DLD1 (cell line): ENCODE results near the gene RCAN1.
"Not testable (repeated sequence)": the region's sequence is repeated elsewhere in the genome, so short reads cannot be mapped to it uniquely, and the experiment has no call there.

Source experiments
- in situ Hi-C: cut with HindIII; loops from 2 replicates; pipeline ENCODE4 v1.10.0; 2017; ENCODE audit warnings: low sequenced_read_pairs

Gene RCAN1

DNA sequence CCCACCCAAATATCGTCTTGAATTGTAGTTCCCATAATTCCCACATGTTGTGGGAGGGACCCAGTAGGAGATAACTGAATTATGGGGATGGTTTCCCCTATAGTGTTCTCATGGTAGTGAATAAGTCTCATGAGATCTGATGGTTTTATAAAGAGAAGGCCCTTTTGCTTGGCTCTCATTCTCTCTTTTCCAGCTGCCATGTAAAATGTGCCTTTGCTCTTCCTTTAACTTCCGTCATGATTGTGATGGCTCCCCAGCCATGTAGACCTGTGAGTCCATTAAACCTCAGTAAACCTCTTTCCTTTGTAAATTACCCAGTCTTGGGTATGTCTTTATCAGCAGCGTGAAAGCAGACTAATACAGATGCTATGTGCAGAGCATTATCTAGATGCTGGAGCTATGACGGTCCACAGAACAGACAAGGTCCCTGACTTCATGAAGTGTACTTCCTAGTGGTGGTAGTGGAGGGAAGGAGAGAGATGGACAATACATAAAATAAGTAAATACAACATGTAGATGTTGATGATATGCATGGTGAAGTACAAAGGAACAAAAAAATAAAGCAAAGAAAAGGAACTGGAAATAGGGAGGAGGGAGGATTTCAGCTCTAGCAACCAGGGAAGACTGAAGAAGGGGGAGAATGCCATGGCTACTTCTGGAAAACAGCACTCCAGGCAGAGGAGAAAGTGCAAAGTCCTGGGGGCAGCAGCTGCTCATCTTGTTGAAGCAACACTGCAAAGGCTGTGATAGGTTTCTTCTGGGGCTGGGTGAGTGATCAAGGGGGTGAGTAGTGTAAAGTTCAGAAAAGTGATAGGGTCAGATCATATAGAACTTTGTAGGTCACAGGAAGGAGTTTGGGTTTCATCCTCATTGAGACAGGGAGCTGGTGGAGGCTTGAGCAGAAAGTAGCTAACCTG is 6.8 kb upstream of the RCAN1 start:
- in situ Hi-C loops: no loop called here

DNA sequence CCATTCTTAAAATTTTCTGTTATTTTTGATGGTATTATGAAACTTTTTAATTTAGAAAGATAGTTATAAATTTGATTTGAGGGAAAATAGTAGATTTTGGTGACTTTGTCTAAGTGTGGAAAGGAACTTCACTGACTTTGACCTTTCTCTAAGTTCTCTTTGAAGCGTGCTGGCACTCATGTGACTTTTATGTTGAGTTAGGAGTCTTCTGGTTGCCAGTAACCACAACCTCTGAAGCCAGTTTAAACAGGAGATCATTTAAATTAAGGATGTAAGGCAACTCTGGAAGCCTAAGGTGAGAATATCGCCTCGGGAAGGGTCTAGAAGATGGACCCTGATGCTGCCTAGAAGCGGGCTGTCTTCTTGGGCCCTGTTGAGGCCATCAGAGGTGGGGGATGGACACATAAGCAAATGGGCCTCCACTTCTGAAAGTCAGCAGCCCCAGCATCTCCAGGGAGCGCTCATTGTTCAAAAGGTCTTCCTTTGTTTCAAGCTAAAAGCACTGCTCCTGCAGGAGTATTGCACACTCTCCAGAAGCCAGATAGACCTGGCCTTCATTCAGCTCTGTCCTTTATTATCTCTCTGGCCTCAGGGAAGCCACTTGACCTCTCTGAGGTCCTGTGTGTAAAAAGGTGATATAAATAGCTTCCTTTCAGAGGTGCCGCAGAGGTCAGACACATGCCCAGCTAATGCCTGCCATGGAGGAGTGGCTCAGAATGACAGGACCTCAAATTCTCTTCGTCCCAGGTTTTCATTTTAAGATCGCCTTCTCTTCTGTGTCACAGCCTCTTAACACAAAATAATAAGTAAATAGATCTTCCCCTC is 5.1 kb upstream of the RCAN1 start:
- in situ Hi-C loops: no loop called here

GRCh38 chr21:34618941-34619340 is 4.0 kb upstream of the RCAN1 start:
- in situ Hi-C loops: no loop called here

GRCh38 chr21:34617753-34618339 is 2.9 kb upstream of the RCAN1 start:
- in situ Hi-C loops: no loop called here

DNA sequence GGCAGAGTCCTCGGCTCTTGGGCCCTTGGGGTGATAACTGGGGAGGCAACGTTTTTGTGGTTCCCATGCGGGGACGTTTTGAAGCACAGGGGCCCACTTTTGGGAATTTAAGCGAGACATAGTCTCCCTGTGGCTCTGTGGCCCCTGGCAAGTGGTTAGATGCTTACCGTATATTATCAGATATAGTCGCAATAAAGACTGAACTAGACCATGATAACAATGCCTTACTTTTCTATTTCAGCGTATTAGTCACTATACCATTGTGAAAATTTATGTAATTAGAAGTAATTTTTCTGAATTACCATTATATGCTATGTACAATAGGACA is 538 bp upstream of the RCAN1 start:
- in situ Hi-C loops: no loop called here

DNA sequence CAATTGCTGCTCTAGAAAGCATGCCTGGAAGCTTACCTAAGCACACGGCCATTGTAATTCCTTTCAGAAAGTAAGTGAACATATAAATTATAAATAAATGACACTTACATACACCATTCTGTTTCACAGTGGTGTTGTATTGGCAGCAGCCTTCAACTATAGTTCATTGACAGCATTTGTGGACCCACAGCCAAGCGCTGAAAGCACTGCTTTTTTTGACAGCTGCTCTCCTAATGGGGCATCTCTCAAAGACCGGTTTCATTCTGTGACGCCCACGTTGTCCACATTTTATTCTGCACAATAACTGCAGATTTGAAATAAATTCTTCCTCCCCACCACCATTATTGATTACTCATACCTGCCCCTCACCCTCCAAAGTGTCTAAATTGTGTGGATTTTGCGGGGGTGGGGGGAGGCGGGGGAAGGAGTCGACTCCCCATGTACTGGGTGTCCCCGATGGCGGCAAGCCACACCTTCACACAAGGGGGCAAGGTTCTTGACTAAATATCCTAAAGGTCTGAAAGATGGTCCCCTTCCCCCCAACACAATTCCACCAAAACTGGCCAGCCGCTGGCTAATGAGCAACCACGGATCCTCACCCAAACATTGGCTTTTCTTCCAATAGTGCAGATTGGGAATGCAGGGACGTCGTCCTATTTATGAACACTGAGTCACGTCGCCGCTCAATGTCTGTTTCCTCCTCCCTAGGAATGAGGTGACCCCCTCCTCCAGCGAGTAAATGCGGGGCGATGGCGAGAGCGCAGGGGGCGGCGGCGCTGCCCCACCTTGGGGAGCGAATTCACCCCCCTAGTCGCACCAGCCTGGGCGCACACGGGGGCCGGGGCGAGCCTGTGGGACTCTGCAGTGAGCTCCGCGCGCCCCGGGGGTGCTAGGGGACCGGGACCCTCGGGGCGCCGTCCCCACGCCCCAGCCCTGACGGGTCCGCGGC is 960 bp downstream of the RCAN1 start:
- in situ Hi-C loops: no loop called here

DNA sequence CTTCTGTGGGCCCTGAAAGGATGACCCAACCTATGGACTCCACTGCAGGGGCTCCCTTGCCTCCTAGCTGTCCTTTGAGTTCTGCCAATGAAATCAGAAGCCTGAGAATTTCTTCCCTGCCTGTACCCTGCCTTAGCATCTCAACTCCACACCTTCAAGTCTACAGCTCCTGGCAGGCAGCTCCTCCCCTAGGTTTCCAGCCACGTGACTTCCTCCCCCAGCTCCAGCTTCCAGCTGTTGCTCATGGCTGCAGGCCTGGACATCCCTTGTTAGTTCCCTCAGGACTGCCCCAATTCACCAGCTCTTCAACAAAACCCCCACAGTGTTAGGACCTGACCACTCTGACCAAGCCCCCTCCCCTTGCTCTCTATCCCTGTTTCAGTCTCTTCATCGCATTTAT is 2.4 kb downstream of the RCAN1 start:
- in situ Hi-C loops: no loop called here

DNA sequence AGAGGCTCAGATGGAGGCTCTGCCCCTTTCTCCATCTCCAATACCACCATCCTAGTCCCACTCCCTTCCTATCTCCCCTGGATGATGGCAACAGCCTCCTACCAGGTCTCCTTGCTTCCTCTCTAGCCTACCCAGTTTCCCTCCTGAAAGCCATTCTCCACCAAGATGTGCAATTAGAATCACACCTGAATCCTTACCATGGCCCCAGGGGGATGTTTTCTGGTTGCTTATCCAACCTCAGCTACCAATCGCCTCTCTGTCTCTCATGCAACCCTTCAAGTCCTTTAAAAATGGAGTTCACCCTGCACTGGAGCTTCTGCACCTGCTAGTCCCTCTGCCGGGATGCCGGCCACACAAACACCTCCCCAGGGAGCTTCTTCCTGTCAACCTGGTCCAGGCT is 2.9 kb downstream of the RCAN1 start:
- in situ Hi-C loops: no loop called here

DNA sequence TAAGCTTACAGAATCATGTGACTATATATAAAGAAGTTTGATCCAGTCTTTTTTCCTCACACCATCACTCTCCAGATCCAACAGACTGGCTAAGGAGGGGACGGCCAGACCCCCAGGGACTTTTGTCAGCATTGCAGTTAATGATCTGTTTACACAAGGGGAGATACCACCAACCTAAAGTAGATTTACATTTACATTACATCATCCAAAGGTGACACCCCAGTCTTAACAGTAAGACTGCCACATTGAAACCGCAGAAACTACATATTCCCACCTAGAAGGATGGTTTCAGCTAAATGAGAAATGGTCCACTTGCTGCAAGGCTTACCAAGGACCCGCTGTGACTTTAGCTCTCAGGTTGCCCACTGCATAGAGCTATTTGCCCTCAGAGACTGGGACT is 3.4 kb downstream of the RCAN1 start:
- in situ Hi-C loops: no loop called here

DNA sequence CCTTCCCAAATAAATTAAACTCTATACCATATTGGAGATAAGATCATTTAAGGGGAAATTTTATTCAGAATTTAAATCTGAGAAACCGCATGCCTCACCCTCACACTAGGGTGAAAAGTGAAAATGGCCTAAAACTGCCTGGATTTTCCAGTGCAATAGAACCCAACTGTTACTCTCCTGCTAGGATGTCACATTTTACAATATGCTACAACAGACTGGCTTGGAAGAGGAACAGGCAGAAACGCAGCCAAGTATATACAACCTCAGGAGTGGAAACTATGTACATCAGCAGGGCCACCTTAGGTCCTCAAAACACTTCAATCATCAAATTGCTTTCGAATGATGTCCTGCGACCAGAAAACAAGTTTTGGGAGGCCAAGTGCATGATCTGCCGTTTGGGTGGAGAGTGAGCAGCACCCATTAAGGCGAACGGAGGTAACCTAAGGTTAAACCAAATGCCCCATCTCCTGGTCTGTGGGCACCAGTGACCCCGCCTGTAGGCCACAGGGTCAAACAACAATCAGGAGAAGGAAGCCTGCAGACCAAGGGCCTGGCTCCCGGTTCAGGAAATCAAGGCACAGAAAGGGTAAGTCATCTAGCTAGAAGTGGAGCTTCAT is 4.9 kb downstream of the RCAN1 start:
- in situ Hi-C loops: no loop called here

GRCh38 chr21:34609244-34609932 is 5.5 kb downstream of the RCAN1 start:
- in situ Hi-C loops: no loop called here

- in situ Hi-C loops: not testable (repeated sequence)
These were observed 7.5 kb downstream of the RCAN1 start for GRCh38 chr21:34607376-34607775.

DNA sequence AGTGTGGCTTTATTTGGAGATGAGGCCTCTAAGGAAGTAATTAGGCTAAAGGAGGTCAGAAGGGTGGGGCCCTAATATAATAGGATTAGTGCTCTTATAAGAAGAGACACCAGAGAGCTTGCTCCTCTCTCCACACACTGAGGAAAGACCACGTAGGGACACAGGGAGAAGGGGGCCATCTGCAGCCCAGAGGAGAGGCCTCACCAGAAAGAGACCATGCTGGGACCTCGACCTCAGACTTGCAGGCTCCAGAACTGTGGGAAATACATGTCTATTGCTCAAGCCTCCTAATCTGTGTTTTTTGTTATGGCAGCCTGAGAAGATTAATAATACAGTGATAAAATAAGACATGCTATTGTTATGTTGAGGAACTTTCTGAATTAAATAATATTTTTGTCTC is 8.3 kb downstream of the RCAN1 start:
- in situ Hi-C loops: no loop called here

- in situ Hi-C loops: no loop called here
These were observed 8.9 kb downstream of the RCAN1 start for GRCh38 chr21:34606051-34606450.

DNA sequence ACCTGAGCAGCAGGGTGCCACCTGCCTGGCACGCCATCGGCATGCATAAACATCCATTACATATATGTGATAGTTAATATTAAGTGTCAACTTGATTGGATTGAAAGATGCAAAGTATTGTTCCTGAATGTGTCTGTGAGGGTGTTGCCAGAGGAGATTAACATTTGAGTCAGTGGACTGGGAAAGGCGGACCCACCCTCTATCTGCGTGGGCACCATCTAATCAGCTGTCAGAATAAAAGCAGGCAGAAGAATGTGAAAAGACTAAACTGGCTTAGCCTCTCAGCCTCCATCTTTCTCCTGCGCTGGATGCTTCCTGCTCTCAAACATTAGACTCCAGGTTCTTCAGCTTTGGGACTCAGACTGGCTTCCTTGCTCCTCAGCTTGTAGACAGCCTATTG is 10.0 kb downstream of the RCAN1 start:
- in situ Hi-C loops: not testable (repeated sequence)

GRCh38 chr21:34604556-34604955 is 10.4 kb downstream of the RCAN1 start:
- in situ Hi-C loops: no loop called here

- in situ Hi-C loops: no loop called here
These were observed 11.2 kb downstream of the RCAN1 start for GRCh38 chr21:34603710-34604057.

DNA sequence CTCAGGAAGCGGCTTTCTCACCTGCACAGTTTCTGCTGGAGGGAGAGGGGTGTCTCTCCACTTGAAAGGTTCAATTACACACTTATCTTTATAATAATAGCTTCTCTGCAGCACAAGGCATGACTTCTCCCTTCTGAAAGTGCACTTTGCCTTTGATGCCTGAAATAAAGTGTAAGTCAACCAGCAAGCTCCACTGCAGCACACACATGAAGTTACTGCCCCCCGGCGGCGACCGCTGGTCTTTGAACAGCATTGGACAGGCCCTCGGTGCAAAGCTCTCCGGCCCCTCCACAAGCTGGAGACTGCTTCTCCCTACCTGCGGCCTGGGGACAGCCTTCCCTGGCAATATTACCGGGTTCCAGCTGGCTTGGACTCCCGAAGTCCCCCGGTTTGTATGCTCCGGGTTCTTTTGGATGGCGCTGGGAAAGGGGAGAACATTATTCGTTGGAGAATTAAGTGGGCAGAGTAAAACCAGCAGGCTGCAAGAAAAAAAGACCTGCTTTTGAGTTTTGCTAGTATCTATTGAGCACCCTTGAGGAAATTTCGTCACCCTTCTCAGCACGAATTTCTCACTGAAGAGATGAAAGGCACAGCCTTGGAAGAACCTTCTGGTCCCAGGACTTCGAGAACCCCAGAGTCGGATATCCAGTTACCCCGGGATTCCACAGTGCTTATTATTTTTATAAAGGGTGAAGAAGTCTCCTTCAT is 11.8 kb downstream of the RCAN1 start:
- in situ Hi-C loops: no loop called here

DNA sequence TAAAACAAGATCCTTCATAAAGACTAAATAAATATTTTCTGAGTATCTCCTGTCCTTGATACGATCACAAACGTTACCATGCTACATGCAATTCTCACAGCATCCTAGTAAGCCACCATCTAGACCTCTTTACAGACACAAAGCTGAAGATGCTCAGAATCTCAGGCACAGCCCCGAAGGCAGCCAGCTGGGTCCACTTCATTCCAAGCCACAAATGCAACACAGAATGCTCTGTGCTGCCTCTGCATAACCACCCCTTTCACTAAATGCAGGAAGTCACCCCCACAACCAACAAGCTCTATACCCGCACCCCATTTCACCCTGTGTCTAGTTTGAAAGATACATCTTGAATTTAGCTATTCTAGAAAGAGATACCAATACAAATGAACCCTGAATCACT is 12.9 kb downstream of the RCAN1 start:
- in situ Hi-C loops: no loop called here
